ENCODE data around the gene PIP4K2A.
A peak's percentile ranks its signal among the peaks of the same experiment; 100 is the strongest.

Gene PIP4K2A

GRCh38 chr10:22672319-22673090, 41.9 kb downstream of the PIP4K2A start:
- DNase-seq (no peak), ATAC-seq (no peak)
- Mint-ChIP-seq H3K4me3 (peak overlapping the region; percentile 2 to 62), H3K27ac (peak overlapping the region; percentile 61 to 77), H3K27me3 (no peaks in the 10 kb centered on the region), H3K4me1 (peaks cover 95% of the 10 kb centered on the region), H3K9me3 (no peaks in the 10 kb centered on the region)

- Mint-ChIP-seq H3K9me3 (no peaks in the 10 kb centered on the region), H3K4me1 (peaks cover 91% of the 10 kb centered on the region), H3K4me3 (no peak overlapping the region), H3K27ac (no peak overlapping the region), H3K27me3 (no peaks in the 10 kb centered on the region)
- ATAC-seq (no peak), DNase-seq (no peak)
These were observed 43.6 kb downstream of the PIP4K2A start for GRCh38 chr10:22670788-22671187.

DNA sequence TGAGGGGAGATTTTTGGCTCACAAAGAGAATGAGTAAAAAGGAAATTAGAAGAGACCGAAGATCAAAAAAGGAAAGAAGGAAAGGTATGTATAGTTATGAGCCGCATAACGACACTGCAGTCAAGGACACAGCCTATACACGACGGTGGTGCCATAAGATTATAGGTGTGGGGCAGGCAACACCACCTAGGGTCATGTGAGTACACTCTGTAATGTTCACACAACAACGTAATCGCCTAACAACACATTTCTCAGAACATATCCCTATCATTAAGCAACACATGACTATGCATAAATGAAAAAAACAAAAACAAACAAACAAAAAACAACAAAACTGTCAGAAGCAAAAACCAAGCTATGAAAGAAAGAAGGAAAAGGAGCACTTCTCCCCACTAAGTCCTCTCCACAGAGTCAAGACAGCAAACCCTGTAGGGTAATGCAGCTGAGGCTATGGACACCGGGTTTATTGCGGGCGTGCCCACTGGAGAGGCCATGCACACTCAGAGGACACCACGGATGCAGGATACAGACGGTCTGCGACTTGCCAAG, 45.1 kb downstream of the PIP4K2A start:
- no peaks in the 10 kb centered on the region for H3K9me3 Mint-ChIP-seq
- peaks cover 90% of the 10 kb centered on the region for H3K4me1 Mint-ChIP-seq
- H3K27me3 Mint-ChIP-seq, result no peaks in the 10 kb centered on the region
- DNase-seq (no peak), ATAC-seq (peak; percentile 85)
- peak overlapping the region; percentile 78 to 94 for H3K4me3 Mint-ChIP-seq
- H3K27ac Mint-ChIP-seq, result peak overlapping the region; percentile 11 to 31

DNA sequence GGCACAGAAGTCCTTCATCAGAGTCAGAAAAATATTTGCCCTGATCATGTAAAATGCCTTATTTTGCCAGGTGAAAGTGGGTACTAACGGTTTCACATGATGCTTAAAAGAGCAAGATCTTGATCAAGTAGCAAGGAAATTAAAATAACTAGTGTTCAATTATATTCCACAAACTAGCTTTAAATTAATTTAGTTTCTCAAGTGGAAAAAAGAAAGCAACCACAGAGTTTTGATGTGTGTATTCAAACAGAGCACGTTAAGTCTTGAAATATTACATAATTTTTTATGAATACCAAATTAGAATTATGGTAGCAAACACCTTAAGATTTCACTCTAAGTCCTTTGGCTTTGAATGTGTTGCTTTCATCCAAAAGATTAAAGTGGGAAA, 47.3 kb downstream of the PIP4K2A start:
- Mint-ChIP-seq H3K4me1 (peaks cover 85% of the 10 kb centered on the region), H3K27me3 (no peaks in the 10 kb centered on the region), H3K9me3 (no peaks in the 10 kb centered on the region), H3K27ac (no peak overlapping the region), H3K4me3 (peak overlapping the region; percentile 78 to 94)
- DNase-seq (no peak), ATAC-seq (no peak)

DNA sequence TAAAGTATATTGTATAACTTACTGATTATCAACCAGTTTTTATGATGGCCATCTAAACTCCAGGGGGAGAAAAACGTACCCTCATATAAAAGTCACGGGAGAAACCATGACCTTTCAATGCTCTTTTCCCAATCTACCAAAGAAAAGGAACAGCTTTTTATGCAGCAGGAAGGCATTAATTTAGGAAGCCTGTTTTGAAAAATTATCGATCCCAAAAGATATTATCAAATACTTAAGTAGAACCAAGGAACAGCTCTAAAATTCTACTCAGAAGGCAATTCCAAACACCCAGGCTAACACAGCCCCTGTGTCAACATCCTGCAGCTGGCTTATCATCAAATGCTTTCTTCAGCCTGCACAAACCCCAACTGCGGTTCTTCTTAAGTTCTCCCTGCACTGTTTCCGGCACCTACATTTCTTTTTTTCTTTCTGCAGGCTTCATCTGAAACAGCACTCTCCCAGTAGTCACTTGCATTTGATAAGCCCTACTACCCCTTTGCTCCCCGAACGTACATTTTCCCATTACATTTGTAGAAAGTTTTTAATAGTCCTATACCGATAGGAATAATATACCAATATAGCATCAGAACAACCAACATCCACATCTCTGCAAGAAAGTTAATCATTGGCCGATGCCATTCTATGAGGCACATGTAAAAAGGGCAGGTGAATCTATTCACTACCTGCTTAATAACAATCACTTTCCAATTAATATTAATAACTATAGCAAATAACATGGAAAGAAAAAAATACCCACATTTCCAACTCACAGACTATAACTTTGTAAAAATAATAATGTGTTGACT, 47.9 kb downstream of the PIP4K2A start:
- peak overlapping the region; percentile 78 to 94 for H3K4me3 Mint-ChIP-seq
- DNase-seq (peak; percentile 44 to 49), ATAC-seq (peak; percentile 92)
- H3K27ac Mint-ChIP-seq, result peak overlapping the region; percentile 84
- H3K4me1 Mint-ChIP-seq, result peaks cover 85% of the 10 kb centered on the region
- no peaks in the 10 kb centered on the region for H3K27me3 Mint-ChIP-seq
- H3K9me3 Mint-ChIP-seq, result no peaks in the 10 kb centered on the region

- H3K4me3 Mint-ChIP-seq, result peak overlapping the region in 1 of 2 donors; percentile 33
- no peaks in the 10 kb centered on the region for H3K9me3 Mint-ChIP-seq
- DNase-seq, result no peak
- peaks cover 85% of the 10 kb centered on the region for H3K4me1 Mint-ChIP-seq
- no peaks in the 10 kb centered on the region for H3K27me3 Mint-ChIP-seq
- ATAC-seq, result no peak
- peak overlapping the region; percentile 66 to 90 for H3K27ac Mint-ChIP-seq
These were observed 49.0 kb downstream of the PIP4K2A start for GRCh38 chr10:22665329-22665728.

DNA sequence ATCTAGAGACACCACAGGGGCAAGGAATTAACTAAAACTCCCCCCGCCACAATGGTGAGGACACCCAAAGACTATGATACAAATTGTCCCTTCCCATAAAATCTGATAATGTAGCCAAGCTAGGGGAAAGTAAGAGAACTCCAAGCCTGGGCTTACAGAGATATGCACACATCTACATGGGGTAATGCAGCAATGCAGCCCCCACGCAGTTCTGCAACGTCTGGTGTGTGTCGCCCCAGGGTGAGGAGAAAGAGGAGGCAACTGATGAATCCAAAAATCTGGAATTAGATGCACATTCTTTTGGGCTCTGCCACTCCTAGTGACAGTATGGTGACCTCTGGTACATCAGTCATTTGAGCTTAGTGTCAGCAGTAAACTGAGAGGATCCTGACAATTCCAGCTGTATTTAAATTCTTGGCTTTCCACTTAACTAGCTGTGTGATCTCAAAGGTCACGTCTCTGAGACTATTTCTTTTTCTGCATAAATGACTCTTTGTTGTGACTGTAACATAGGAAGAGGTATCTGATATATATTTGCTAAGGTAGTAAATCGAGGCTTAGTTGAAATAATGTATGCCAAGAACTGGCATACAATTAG, 51.5 kb downstream of the PIP4K2A start:
- Mint-ChIP-seq H3K4me1 (peaks cover 87% of the 10 kb centered on the region), H3K9me3 (no peaks in the 10 kb centered on the region), H3K27me3 (no peaks in the 10 kb centered on the region), H3K27ac (no peak overlapping the region), H3K4me3 (no peak overlapping the region)
- no peak for DNase-seq
- ATAC-seq, result no peak

DNA sequence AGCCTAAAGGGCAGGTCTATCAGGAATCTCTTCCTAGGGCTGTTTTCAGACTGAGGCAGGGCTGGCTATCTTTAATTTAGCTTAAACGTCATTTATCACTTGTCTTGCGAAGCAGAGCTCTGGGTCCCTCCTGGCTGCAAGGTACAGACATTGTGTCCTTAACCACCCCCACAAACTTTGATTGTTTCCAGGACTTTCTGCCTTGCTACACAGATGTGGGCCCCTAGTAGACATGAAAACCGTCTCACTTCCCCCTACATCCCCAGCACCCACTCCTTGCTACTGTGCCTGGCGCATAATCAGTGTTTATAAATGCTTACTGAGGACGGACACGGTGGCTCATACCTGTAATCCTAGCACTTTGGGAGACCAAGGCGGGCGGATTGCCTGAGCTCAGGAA, 54.5 kb downstream of the PIP4K2A start:
- Mint-ChIP-seq H3K9me3 (no peaks in the 10 kb centered on the region), H3K27ac (peak overlapping the region; percentile 68 to 73), H3K27me3 (no peaks in the 10 kb centered on the region), H3K4me1 (peaks cover 94% of the 10 kb centered on the region), H3K4me3 (peak overlapping the region; percentile 48 to 60)
- peak; percentile 13 for ATAC-seq
- DNase-seq, result no peak

DNA sequence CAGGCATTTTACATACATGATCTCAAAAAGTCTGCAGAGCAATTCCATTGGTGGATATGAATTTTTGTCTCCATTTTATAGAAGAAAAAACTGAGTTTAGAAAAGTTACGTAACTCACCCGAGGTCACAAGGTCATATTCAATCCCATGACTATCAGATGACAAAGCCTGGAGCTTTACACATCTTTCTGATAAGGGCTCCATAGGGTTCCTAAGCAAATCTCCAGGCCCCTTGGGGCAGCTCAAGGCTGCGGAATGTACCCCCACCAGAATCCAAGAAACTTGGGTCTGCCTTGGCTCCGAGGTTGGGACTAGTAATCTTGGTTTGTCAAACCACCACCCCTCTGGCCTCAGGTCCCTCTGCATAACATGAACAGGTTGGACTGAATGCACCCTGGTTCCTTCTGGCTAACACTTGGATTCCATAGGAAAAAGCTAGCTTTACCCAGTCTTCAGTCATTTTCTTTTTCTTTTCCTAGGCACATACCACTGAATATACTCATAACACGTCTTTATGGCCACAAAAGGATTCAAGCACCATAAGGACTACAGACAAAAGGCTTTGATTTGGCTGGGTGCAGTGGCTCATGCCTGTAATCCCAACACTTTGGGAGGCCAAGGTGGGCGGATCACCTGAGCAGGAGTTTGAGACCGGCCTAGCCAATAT, 55.5 kb downstream of the PIP4K2A start:
- H3K27ac Mint-ChIP-seq, result peak overlapping the region; percentile 59 to 73
- no peaks in the 10 kb centered on the region for H3K9me3 Mint-ChIP-seq
- ATAC-seq (no peak), DNase-seq (no peak)
- peaks cover 94% of the 10 kb centered on the region for H3K4me1 Mint-ChIP-seq
- no peaks in the 10 kb centered on the region for H3K27me3 Mint-ChIP-seq
- H3K4me3 Mint-ChIP-seq, result peak overlapping the region; percentile 48 to 56

DNA sequence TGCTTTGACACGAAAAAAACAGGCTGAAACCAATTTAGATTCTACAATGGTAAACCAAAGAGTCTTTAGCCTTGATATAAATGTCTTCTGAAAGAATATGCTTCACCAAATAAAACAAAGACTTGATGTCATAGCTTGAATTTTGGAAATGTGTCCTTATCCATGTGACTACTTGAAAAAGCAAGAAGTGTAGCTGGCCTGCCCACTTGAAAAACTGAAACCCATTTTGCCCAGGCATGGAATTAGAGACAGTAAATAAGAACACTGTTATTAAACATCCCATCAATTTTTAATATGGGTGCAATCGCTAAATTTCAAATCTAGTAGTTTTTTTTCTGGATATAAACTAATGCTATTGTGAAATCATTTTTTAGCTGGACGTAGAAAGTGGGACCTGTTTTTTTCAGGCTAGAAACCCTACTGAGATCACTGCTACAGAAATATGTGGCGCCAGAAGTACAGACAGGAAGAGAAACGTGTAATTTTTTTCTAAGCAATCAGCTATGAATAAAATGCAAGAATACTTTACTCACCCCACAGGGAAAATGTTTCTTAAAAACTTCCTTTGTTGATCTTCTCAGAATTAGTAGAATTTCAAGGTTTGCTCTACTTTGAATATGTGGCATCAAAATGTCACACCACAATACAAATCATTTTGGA, 56.7 kb downstream of the PIP4K2A start:
- Mint-ChIP-seq H3K4me3 (peak overlapping the region; percentile 67 to 75), H3K27ac (peak overlapping the region; percentile 85 to 96), H3K27me3 (no peaks in the 10 kb centered on the region), H3K9me3 (no peaks in the 10 kb centered on the region), H3K4me1 (peaks cover 99% of the 10 kb centered on the region)
- no peak for DNase-seq
- no peak for ATAC-seq

GRCh38 chr10:22657024-22657423, 57.4 kb downstream of the PIP4K2A start:
- H3K27me3 Mint-ChIP-seq, result no peaks in the 10 kb centered on the region
- ATAC-seq, result no peak
- peak overlapping the region; percentile 85 to 96 for H3K27ac Mint-ChIP-seq
- DNase-seq, result no peak
- peak overlapping the region; percentile 67 to 75 for H3K4me3 Mint-ChIP-seq
- H3K9me3 Mint-ChIP-seq, result no peaks in the 10 kb centered on the region
- H3K4me1 Mint-ChIP-seq, result peaks cover 99% of the 10 kb centered on the region

GRCh38 chr10:22656036-22656435, 58.3 kb downstream of the PIP4K2A start:
- Mint-ChIP-seq H3K27me3 (no peaks in the 10 kb centered on the region), H3K4me1 (peaks cover 100% of the 10 kb centered on the region), H3K27ac (peak overlapping the region; percentile 85 to 95), H3K4me3 (peak overlapping the region; percentile 67 to 75), H3K9me3 (no peaks in the 10 kb centered on the region)
- DNase-seq (no peak), ATAC-seq (no peak)

GRCh38 chr10:22655312-22655981, 58.9 kb downstream of the PIP4K2A start:
- peak; percentile 75 for ATAC-seq
- Mint-ChIP-seq H3K27ac (peak overlapping the region; percentile 85 to 95), H3K9me3 (no peaks in the 10 kb centered on the region), H3K4me3 (peak overlapping the region; percentile 75 to 77), H3K27me3 (no peaks in the 10 kb centered on the region), H3K4me1 (peaks cover 100% of the 10 kb centered on the region)
- DNase-seq, result peak in 1 of 2 donors; percentile 57

- no peaks in the 10 kb centered on the region for H3K9me3 Mint-ChIP-seq
- no peaks in the 10 kb centered on the region for H3K27me3 Mint-ChIP-seq
- H3K27ac Mint-ChIP-seq, result peak overlapping the region; percentile 59 to 93
- DNase-seq (peak; percentile 37 to 47), ATAC-seq (peak; percentile 72)
- H3K4me1 Mint-ChIP-seq, result peaks cover 100% of the 10 kb centered on the region
- peak overlapping the region; percentile 72 to 75 for H3K4me3 Mint-ChIP-seq
These were observed 61.3 kb downstream of the PIP4K2A start for GRCh38 chr10:22652988-22653481.
